Panc1 (cell line): ENCODE measurements around the gene CRELD1.

Experiments
- CTCF ChIP-seq: fragments of 450-650 bp; IDR thresholded peaks from 2 replicates; pipeline ENCODE4 v1.5.1; 2017; ENCODE audit warnings: mild to moderate bottlenecking
- POLR2AphosphoS5 ChIP-seq: IDR thresholded peaks from 2 replicates; pipeline ENCODE4 v1.6.1; 2012; ENCODE audit warnings: mild to moderate bottlenecking, low read depth, low read length, moderate library complexity
- REST ChIP-seq, 2 experiments: IDR thresholded peaks; 2 replicates each; pipeline ENCODE4 v1.6.1; 2011 to 2012; ENCODE audit warnings: low read depth in 2 of 2, control low read depth in 1 of 2, low read length in 1 of 2, mild to moderate bottlenecking in 1 of 2, moderate library complexity in 1 of 2; ENCODE audit not compliant: insufficient read depth in 1 of 2
- SIN3A ChIP-seq: IDR thresholded peaks from 2 replicates; pipeline ENCODE4 v1.6.1; 2012; ENCODE audit warnings: low read depth, mild to moderate bottlenecking, low read length, moderate library complexity, borderline replicate concordance; ENCODE audit not compliant: insufficient read depth
- TCF7L2 ChIP-seq: IDR thresholded peaks from 2 replicates; pipeline ENCODE4 v1.6.1; 2011; ENCODE audit warnings: mild to moderate bottlenecking, low read depth, low read length, inconsistent platforms

- TF ChIP-seq SIN3A (no peak), CTCF (no peak), TCF7L2 (no peak), REST (IDR thresholded peaks at IDR 0.05; ENCODE audit: insufficient read depth in 1 of 2, low read depth in 2 of 2, low read length in 1 of 2) (no peak), POLR2AphosphoS5 (peak; percentile 81)
Measured at GRCh38 chr3:9890249-9891071, 43.2 kb upstream of the CRELD1 start, which contains the start of gene JAGN1.
